ENCODE data around the gene FAM3D.

DNA sequence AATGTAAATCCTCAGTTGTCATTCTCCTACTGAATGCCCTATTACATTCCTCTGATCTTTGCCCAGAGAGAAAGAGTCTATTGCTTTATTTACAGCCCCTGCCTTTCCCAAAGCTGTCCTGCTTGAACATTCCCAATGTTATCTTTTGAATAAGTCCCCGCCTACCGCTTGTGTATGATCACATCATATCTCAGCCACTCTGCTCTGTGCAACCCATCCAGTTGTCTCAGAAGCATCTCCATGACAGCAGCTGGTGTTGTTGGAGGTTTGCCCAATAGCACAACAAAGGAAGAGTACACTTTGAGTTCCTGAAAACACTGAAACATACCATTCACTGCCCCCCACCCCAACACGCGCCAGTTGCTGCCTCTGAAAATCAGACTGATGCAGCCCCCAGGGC lies 22.0 kb upstream of the FAM3D start:
- TF ChIP-seq, protein P1, sequence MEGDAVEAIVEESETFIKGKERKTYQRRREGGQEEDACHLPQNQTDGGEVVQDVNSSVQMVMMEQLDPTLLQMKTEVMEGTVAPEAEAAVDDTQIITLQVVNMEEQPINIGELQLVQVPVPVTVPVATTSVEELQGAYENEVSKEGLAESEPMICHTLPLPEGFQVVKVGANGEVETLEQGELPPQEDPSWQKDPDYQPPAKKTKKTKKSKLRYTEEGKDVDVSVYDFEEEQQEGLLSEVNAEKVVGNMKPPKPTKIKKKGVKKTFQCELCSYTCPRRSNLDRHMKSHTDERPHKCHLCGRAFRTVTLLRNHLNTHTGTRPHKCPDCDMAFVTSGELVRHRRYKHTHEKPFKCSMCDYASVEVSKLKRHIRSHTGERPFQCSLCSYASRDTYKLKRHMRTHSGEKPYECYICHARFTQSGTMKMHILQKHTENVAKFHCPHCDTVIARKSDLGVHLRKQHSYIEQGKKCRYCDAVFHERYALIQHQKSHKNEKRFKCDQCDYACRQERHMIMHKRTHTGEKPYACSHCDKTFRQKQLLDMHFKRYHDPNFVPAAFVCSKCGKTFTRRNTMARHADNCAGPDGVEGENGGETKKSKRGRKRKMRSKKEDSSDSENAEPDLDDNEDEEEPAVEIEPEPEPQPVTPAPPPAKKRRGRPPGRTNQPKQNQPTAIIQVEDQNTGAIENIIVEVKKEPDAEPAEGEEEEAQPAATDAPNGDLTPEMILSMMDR (IDR thresholded peaks at IDR 0.05): no peak
- TF ChIP-seq POLR2A (IDR thresholded peaks at IDR 0.05): no peak

All from testis (tissue), 2 donors.